Caco-2 (cell line): Measurements from ENCODE around the gene TEC. TPM values are rescaled to one million over a fixed set of nuclear protein-coding genes. Genes with fewer than 3 reads are reported as not detected.

Experiments used
- BruUV-seq: library from RNA; stranded (reverse); fragments of 400-500 nt; replicated peaks from 2 replicates; lab custom pipeline; 2021; lab: Mats Ljungman, UMichigan
- CTCF ChIA-PET: fragments of 300-600 bp; sonication (Branson Sonifier 250); formaldehyde crosslinking; loops from one replicate; lab custom pipeline; 2022; ENCODE audit warnings: antibody characterized with exemption; lab: Charles Lee
- POLR2A ChIA-PET: fragments of 300-600 bp; sonication (Branson Sonifier 250); formaldehyde crosslinking; loops from one replicate; lab custom pipeline; 2022; ENCODE audit warnings: antibody characterized with exemption; lab: Charles Lee
- DNase-seq, 2 experiments: peaks; one replicate each; pipeline versions ENCODE4 v3.0.0 to v3.0.0-alpha.2; 2020 to 2022
- H3K27me3 ChIP-seq: replicated peaks from 2 replicates; pipeline ENCODE4 v1.6.0; 2011; ENCODE audit warnings: low read length; ENCODE audit not compliant: control insufficient read depth, insufficient read depth
- H3K36me3 ChIP-seq: 2 replicates; pipeline ENCODE4 v1.5.1; 2011; ENCODE audit warnings: low read length; ENCODE audit not compliant: control insufficient read depth, insufficient read depth
- H3K4me1 ChIP-seq: fragments of 250-450 bp; sonication (Bioruptor Pico); 2 replicates; pipeline ENCODE4 v1.5.1; 2020; ENCODE audit warnings: mild to moderate bottlenecking
- H3K4me3 ChIP-seq: 2 replicates; pipeline ENCODE4 v1.5.1; 2011; ENCODE audit warnings: low read depth, mild to moderate bottlenecking, control low read depth, low read length
- H3K9me3 ChIP-seq: fragments of 250-450 bp; sonication (Bioruptor Pico); 2 replicates; pipeline ENCODE4 v1.5.1; 2020; ENCODE audit warnings: mild to moderate bottlenecking, moderate library complexity
- H3K27ac Mint-ChIP-seq: one replicate; pipeline ENCODE4 v1.8.0; 2022; ENCODE audit warnings: mixed read lengths; ENCODE audit not compliant: unreplicated experiment
- H3K27me3 Mint-ChIP-seq: one replicate; pipeline ENCODE4 v1.8.0; 2022; ENCODE audit warnings: mixed read lengths; ENCODE audit not compliant: insufficient read depth, unreplicated experiment
- H3K36me3 Mint-ChIP-seq: one replicate; pipeline ENCODE4 v1.8.0; 2022; ENCODE audit warnings: mild to moderate bottlenecking, mixed read lengths; ENCODE audit not compliant: insufficient read depth, unreplicated experiment
- H3K4me1 Mint-ChIP-seq: one replicate; pipeline ENCODE4 v1.8.0; 2022; ENCODE audit warnings: low read depth, mixed read lengths; ENCODE audit not compliant: unreplicated experiment
- H3K4me3 Mint-ChIP-seq: one replicate; pipeline ENCODE4 v1.8.0; 2022; ENCODE audit warnings: mild to moderate bottlenecking, moderate library complexity, mixed read lengths; ENCODE audit not compliant: unreplicated experiment
- H3K9me3 Mint-ChIP-seq: one replicate; pipeline ENCODE4 v1.8.0; 2022; ENCODE audit warnings: mixed read lengths; ENCODE audit not compliant: unreplicated experiment
- CTCF ChIP-seq, 2 experiments: fragments of 200-600 bp in 1 of 2; IDR thresholded peaks; 1 replicate in 1 of 2; 2 replicates in 1 of 2; pipeline versions ENCODE4 v1.5.1 to v1.8.0; 2011 to 2022; ENCODE audit warnings: antibody characterized with exemption in 1 of 2, control low read depth in 1 of 2, inconsistent platforms in 1 of 2, low read depth in 1 of 2, low read length in 1 of 2, mild to moderate bottlenecking in 1 of 2, moderate library complexity in 1 of 2; ENCODE audit not compliant: insufficient read depth in 1 of 2, severe bottlenecking in 1 of 2, unreplicated experiment in 1 of 2
- intact Hi-C: fragments of 100-400 bp; cut with micrococcal nuclease; formaldehyde crosslinking; loops from one replicate; pipeline ENCODE4 v1.10.0; 2022; ENCODE audit not compliant: unreplicated experiment
- total RNA-seq: library from RNA; stranded (reverse); gene quantifications from 2 replicates; pipeline ENCODE4 v1.2.3, GENCODE V29; 2022

Gene TEC
- total RNA-seq, 1 experiment from 2014 or later: 2.0 TPM

GRCh38 chr4:48184882-48185281 lies 84.8 kb downstream of the TEC start:
- Histone ChIP-seq H3K36me3 (no peaks in the 10 kb centered on the region), H3K4me3 (no peak overlapping the region), H3K9me3 (no peaks in the 10 kb centered on the region), H3K27me3 (no peaks in the 10 kb centered on the region; the same call in 1 of the 2 replicates), H3K4me1 (no peaks in the 10 kb centered on the region)
- POLR2A ChIA-PET: no interaction called here
- Mint-ChIP-seq H3K27ac (no peak overlapping the region), H3K36me3 (no peaks in the 10 kb centered on the region), H3K4me1 (no peaks in the 10 kb centered on the region), H3K27me3 (no peaks in the 10 kb centered on the region), H3K9me3 (no peaks in the 10 kb centered on the region), H3K4me3 (no peak overlapping the region)
- no TSS peak for BruUV-seq
- no peak for DNase-seq
- CTCF ChIA-PET: no interaction called here
- no peak for TF ChIP-seq CTCF (IDR thresholded peaks at IDR 0.05; ENCODE audit: insufficient read depth in 1 of 2, low read depth in 1 of 2, low read length in 1 of 2, severe bottlenecking in 1 of 2, unreplicated experiment in 1 of 2)
- intact Hi-C loops: no loop called here

- ChIA-PET CTCF (no interaction called here), POLR2A (no interaction called here)
- Mint-ChIP-seq H3K27me3 (no peaks in the 10 kb centered on the region), H3K27ac (no peak overlapping the region), H3K4me3 (no peak overlapping the region), H3K9me3 (no peaks in the 10 kb centered on the region), H3K4me1 (no peaks in the 10 kb centered on the region), H3K36me3 (no peaks in the 10 kb centered on the region)
- no peaks in the 10 kb centered on the region for H3K9me3 ChIP-seq
- H3K4me1 ChIP-seq: no peaks in the 10 kb centered on the region
- no peak for DNase-seq
- no peaks in the 10 kb centered on the region; the same call in 1 of the 2 replicates for H3K27me3 ChIP-seq
- no TSS peak for BruUV-seq
- H3K4me3 ChIP-seq: no peak overlapping the region
- TF ChIP-seq CTCF (IDR thresholded peaks at IDR 0.05; ENCODE audit: insufficient read depth in 1 of 2, low read depth in 1 of 2, low read length in 1 of 2, severe bottlenecking in 1 of 2, unreplicated experiment in 1 of 2): no peak
- intact Hi-C loops: no loop called here
- H3K36me3 ChIP-seq: no peaks in the 10 kb centered on the region
Measured at GRCh38 chr4:48180234-48180633, 89.4 kb downstream of the TEC start.

GRCh38 chr4:48178931-48179330 lies 90.7 kb downstream of the TEC start:
- Mint-ChIP-seq H3K4me1 (no peaks in the 10 kb centered on the region), H3K9me3 (no peaks in the 10 kb centered on the region), H3K36me3 (no peaks in the 10 kb centered on the region), H3K27me3 (no peaks in the 10 kb centered on the region), H3K4me3 (no peak overlapping the region), H3K27ac (no peak overlapping the region)
- no peaks in the 10 kb centered on the region for H3K36me3 ChIP-seq
- ChIA-PET POLR2A (no interaction called here), CTCF (no interaction called here)
- H3K27me3 ChIP-seq: no peaks in the 10 kb centered on the region; the same call in 1 of the 2 replicates
- no peak for DNase-seq
- H3K4me3 ChIP-seq: no peak overlapping the region
- no peaks in the 10 kb centered on the region for H3K4me1 ChIP-seq
- H3K9me3 ChIP-seq: no peaks in the 10 kb centered on the region
- intact Hi-C loops: no loop called here
- no peak for TF ChIP-seq CTCF (IDR thresholded peaks at IDR 0.05; ENCODE audit: insufficient read depth in 1 of 2, low read depth in 1 of 2, low read length in 1 of 2, severe bottlenecking in 1 of 2, unreplicated experiment in 1 of 2)
- no TSS peak for BruUV-seq
